ENCODE data around the gene ASS1. TPM values are rescaled to one million over a fixed set of nuclear protein-coding genes. Genes with fewer than 3 reads are reported as not detected.

Gene ASS1
- total RNA-seq, 1 donor from 2014 or later: 162 TPM

DNA sequence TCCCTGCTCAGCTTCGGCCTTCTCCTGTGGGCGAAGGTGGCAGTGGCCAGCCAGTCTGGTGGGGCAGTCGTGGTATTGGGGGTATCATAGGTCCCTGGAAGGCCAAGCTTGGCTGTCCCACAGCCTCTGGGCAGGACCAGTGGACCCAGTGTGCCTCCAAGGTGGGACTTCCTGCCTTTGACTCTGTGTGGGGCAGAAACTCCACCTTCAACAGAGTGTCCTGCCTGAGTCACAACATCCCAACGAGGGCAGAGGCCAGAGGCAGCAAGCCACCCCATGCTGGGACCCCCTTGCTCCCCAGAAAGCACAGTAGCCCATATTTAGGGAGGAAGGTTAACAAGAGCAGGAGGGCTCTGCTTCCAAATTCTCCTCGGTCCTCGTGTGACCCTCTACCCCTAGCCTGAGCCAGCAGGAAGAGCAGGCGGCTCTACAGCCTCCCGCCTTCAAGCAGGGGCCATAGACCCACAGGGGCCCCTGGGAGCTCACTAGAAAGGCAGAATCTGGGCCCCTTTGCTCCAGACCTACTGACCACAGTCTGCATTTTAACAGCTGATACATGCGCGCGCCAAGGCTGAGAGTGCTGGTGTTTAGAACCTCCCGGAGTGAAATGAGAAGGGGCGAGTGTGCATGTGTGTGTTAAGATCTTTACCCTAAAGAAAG lies 83.0 kb downstream of the ASS1 start:
- TF ChIP-seq, protein P1, sequence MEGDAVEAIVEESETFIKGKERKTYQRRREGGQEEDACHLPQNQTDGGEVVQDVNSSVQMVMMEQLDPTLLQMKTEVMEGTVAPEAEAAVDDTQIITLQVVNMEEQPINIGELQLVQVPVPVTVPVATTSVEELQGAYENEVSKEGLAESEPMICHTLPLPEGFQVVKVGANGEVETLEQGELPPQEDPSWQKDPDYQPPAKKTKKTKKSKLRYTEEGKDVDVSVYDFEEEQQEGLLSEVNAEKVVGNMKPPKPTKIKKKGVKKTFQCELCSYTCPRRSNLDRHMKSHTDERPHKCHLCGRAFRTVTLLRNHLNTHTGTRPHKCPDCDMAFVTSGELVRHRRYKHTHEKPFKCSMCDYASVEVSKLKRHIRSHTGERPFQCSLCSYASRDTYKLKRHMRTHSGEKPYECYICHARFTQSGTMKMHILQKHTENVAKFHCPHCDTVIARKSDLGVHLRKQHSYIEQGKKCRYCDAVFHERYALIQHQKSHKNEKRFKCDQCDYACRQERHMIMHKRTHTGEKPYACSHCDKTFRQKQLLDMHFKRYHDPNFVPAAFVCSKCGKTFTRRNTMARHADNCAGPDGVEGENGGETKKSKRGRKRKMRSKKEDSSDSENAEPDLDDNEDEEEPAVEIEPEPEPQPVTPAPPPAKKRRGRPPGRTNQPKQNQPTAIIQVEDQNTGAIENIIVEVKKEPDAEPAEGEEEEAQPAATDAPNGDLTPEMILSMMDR (IDR thresholded peaks at IDR 0.05): no peak
- intact Hi-C loops (cut with DNase I): no loop called here
- H3K4me1 ChIP-seq: no peaks in the 10 kb centered on the region
- H3K4me3 ChIP-seq: no peak overlapping the region
- H3K9me3 ChIP-seq: no peaks in the 10 kb centered on the region
- no peaks in the 10 kb centered on the region for H3K36me3 ChIP-seq
- no peak overlapping the region for H3K27ac ChIP-seq
- no peaks in the 10 kb centered on the region for H3K27me3 ChIP-seq
- DNase-seq (ENCODE audit: low spot score in 2 of 2): no peak

DNA sequence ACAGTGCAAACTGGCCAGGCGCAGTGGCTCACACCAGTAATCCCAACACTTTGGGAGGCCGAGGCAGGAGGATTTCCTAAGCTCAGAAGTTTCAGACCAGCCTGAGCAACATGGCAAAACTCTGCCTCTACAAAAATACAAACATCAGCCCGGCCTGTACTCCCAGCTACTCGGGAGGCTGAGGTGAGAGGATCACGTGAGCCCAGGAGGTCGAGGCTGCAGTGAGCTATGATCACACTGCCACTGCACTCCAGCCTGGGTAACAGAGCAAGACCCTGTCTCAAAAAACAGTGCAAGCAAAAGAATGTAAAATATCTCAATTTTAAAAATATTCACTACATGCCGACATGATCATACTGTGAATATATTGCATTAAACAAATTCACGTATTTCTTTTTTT lies 83.9 kb downstream of the ASS1 start:
- intact Hi-C loops (cut with DNase I): no loop called here
- Histone ChIP-seq H3K36me3 (no peaks in the 10 kb centered on the region), H3K27ac (no peak overlapping the region), H3K4me3 (no peak overlapping the region), H3K27me3 (no peaks in the 10 kb centered on the region), H3K4me1 (no peaks in the 10 kb centered on the region), H3K9me3 (no peaks in the 10 kb centered on the region)
- DNase-seq (ENCODE audit: low spot score in 2 of 2): no peak
- TF ChIP-seq, protein P1 (IDR thresholded peaks at IDR 0.05): no peak

DNA sequence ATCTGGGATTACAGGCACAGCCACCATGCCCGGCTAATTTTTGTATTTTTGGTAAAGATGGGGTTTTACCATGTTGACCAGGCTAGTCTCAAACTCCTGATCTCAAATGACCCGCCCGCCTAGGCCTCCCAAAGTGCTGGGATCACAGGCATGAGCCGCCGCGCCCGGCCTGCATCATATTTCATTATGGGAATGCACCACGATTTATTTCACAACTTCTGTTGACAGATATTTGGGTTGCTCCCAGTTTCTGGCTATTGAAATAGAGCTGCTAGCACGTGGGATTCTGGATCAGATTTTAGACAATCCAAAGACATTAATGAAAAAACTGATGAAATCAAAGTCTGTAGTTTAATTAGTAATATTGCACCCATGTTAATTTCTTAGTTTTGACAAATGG lies 86.2 kb downstream of the ASS1 start:
- no peak for DNase-seq (ENCODE audit: low spot score in 2 of 2)
- Histone ChIP-seq H3K27me3 (no peaks in the 10 kb centered on the region), H3K36me3 (no peaks in the 10 kb centered on the region), H3K4me1 (no peaks in the 10 kb centered on the region), H3K4me3 (no peak overlapping the region), H3K27ac (no peak overlapping the region), H3K9me3 (no peaks in the 10 kb centered on the region)
- intact Hi-C loops (cut with DNase I): no loop called here
- TF ChIP-seq, protein P1 (IDR thresholded peaks at IDR 0.05): no peak

DNA sequence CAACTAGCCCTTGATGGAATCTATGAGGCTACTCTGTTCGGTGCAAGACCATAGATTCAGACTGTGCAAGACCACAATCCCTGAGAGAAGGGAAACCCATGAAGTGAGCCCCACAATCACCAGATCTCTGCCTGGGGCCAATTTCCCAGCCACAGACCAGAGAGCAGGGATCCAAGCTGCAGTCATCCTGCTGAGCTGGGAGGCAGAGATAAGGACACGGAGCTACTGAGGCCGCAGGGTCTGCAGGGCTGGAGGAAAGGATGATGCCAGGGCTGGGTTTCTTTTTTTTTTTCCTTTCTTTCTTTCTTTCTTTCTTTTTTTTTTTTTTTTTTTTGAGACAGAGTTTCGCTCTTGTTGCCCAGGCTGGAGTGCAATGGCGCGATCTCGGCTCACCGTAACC lies 86.9 kb downstream of the ASS1 start:
- H3K4me3 ChIP-seq: no peak overlapping the region
- H3K9me3 ChIP-seq: no peaks in the 10 kb centered on the region
- DNase-seq (ENCODE audit: low spot score in 2 of 2): no peak
- H3K27ac ChIP-seq: no peak overlapping the region
- no peaks in the 10 kb centered on the region for H3K36me3 ChIP-seq
- no peaks in the 10 kb centered on the region for H3K4me1 ChIP-seq
- H3K27me3 ChIP-seq: no peaks in the 10 kb centered on the region
- TF ChIP-seq, protein P1 (IDR thresholded peaks at IDR 0.05): no peak
- intact Hi-C loops (cut with DNase I): no loop called here

DNA sequence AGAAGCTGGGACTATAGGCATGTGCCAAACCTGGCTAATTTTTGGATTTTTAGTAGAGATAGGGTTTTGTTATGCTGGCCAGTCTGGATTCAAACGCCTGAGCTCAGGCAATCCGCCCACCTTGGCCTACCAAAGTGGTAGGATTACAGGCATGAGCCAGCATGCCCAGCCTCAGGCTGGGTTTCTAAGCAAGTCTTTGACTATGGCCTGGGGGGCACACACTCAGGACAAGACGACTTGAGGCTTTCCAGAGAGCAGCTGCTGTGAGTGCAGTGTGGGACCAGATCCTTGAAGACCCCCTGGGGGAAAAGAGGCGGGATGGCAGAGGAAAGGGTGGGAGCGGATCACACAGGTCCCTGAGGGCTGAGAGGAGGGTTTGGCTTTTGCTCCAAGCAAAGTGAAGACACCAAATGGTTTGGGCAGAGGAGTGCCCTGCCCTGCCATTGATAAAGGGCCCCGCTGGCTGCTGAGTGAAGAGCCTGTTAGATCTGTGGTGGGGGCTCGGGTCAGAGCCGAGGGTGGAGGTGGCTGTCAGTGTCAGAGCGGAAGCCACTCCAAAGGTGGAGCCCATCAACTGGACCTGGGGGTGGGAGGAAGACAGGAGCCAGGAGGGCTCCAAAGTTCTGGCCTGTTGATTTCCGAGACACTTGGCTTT lies 87.8 kb downstream of the ASS1 start:
- H3K27ac ChIP-seq: no peak overlapping the region
- TF ChIP-seq, protein P1 (IDR thresholded peaks at IDR 0.05): no peak
- H3K27me3 ChIP-seq: no peaks in the 10 kb centered on the region
- no peaks in the 10 kb centered on the region for H3K36me3 ChIP-seq
- DNase-seq (ENCODE audit: low spot score in 2 of 2): no peak
- H3K9me3 ChIP-seq: no peaks in the 10 kb centered on the region
- no peaks in the 10 kb centered on the region for H3K4me1 ChIP-seq
- intact Hi-C loops (cut with DNase I): no loop called here
- no peak overlapping the region for H3K4me3 ChIP-seq

Data from ascending aorta (tissue), 2 donors.